Right lobe of liver (tissue), 6 donors: ENCODE data around the gene MID1. TPM values are rescaled to one million over a fixed set of nuclear protein-coding genes. Genes with fewer than 3 reads are reported as not detected.

Experiments
- ATAC-seq, 4 donors: fragments of 200-7000 bp; cut with Tn5 transposase; one replicate each; pipeline ENCODE4 v1.9.1; 2020; ENCODE audit warnings: mild to moderate bottlenecking in 4 of 4, moderate library complexity in 4 of 4
- DNase-seq, 3 donors: peaks; one replicate each; pipeline ENCODE4 v3.0.0-alpha.2; 2020
- H3K27ac ChIP-seq, 3 donors: fragments of 200-600 bp; one replicate each; pipeline ENCODE4 v1.8.0; 2022
- H3K27me3 ChIP-seq, 2 donors: fragments of 200-600 bp; one replicate each; pipeline ENCODE4 v1.8.0; 2022
- H3K36me3 ChIP-seq, 4 donors: fragments of 200-600 bp; sonication (generic) in 1 of 4; one replicate each; pipeline versions ENCODE4 v1.5.1 to v1.8.0; 2017 to 2022; ENCODE audit warnings: control low read depth in 1 of 4
- H3K4me1 ChIP-seq, 4 donors: fragments of 200-600 bp; sonication (generic) in 1 of 4; one replicate each; pipeline versions ENCODE4 v1.5.1 to v1.8.0; 2017 to 2022; ENCODE audit warnings: control low read depth in 1 of 4
- H3K4me3 ChIP-seq, 3 donors: fragments of 200-600 bp; one replicate each; pipeline ENCODE4 v1.8.0; 2022
- H3K9me3 ChIP-seq, 4 donors: fragments of 200-600 bp; sonication (generic) in 1 of 4; one replicate each; pipeline versions ENCODE4 v1.5.1 to v1.8.0; 2017 to 2022; ENCODE audit warnings: control low read depth in 1 of 4
- CTCF ChIP-seq, 4 donors: fragments of 200-600 bp in 3 of 4; fragments of 450-650 bp in 1 of 4; IDR thresholded peaks; one replicate each; pipeline versions ENCODE4 v1.5.1 to v1.8.0; 2016 to 2022; ENCODE audit warnings: antibody characterized with exemption in 4 of 4, mild to moderate bottlenecking in 2 of 4
- POLR2A ChIP-seq: fragments of 450-650 bp; IDR thresholded peaks from one replicate; pipeline ENCODE4 v1.6.1; 2017; ENCODE audit warnings: antibody characterized with exemption, mild to moderate bottlenecking
- WGBS: methylation state at CpG from one replicate; pipeline ENCODE4 v1.1.6; 2018; ENCODE audit warnings: low coverage, low lambda C conversion rate; ENCODE audit not compliant: insufficient coverage; ENCODE audit errors: missing lambda C conversion rate; 5-methylcytosine and 5-hydroxymethylcytosine counted together
- intact Hi-C, 2 donors: fragments of 100-400 bp; cut with DNase I; formaldehyde crosslinking; loops; one replicate each; pipeline versions ENCODE4 v1.11.2 to v1.14.1; 2022
- total RNA-seq, 6 experiments: library from RNA; depleted of rRNA in 2 of 6; stranded (reverse); fragments of >200 nt in 2 of 6; fragmentation: NEBNext Ultra II Directional in 3 of 6; extraction: Animal tissue kit (Norgen Biotek cat#: 25700) in 3 of 6; gene quantifications; one replicate each; pipeline versions ENCODE4 v1.1.0 to v1.2.4, GENCODE V29; 2016 to 2023
- donor health status: DM: no; HTN: yes; CAD: no.
- donor health status: DM: no; HTN: no; CAD: no.
- donor health status: DM: no; HTN: no; CAD: no.
- donor health status: DM: no; HTN: yes; CAD: no.
- donor health status: DM: no; HTN: yes; CAD: no.

MID1 gene
- total RNA-seq, 6 experiments from 2014 or later = 2.2 to 10.0 (median 4.6) TPM

- no peak for ATAC-seq
- WGBS = 61% methylated on average over 6 of the region's 7 CpGs
- no peak for DNase-seq
- no peaks in the 10 kb centered on the region for H3K36me3 ChIP-seq
- no peaks in the 10 kb centered on the region for H3K9me3 ChIP-seq
- H3K27me3 ChIP-seq = no peaks in the 10 kb centered on the region
- intact Hi-C loops = no loop called here
- H3K4me3 ChIP-seq = no peak overlapping the region
- H3K4me1 ChIP-seq = no peaks in the 10 kb centered on the region
- no peak for TF ChIP-seq CTCF (IDR thresholded peaks at IDR 0.05)
- no peak for TF ChIP-seq POLR2A
- no peak overlapping the region for H3K27ac ChIP-seq
These were observed 11.2 kb upstream of the MID1 start for GRCh38 chrX:10631416-10632145.

- ATAC-seq (no peak), DNase-seq (no peak)
- Histone ChIP-seq H3K27ac (no peak overlapping the region), H3K4me1 (no peaks in the 10 kb centered on the region), H3K9me3 (no peaks in the 10 kb centered on the region), H3K36me3 (no peaks in the 10 kb centered on the region), H3K4me3 (no peak overlapping the region), H3K27me3 (no peaks in the 10 kb centered on the region)
- TF ChIP-seq CTCF (IDR thresholded peaks at IDR 0.05) (no peak), POLR2A (no peak)
- intact Hi-C loops = no loop called here
- 39% methylated on average over 4 of the region's 4 CpGs for WGBS
These were observed 9.9 kb upstream of the MID1 start for GRCh38 chrX:10630320-10630719.

GRCh38 chrX:10629905-10630304, 9.5 kb upstream of the MID1 start:
- no peak overlapping the region for H3K4me3 ChIP-seq
- TF ChIP-seq CTCF (IDR thresholded peaks at IDR 0.05) (no peak), POLR2A (no peak)
- ATAC-seq (no peak), DNase-seq (no peak)
- no peaks in the 10 kb centered on the region for H3K27me3 ChIP-seq
- intact Hi-C loops = no loop called here
- 78% methylated on average over 3 of the region's 3 CpGs for WGBS
- no peaks in the 10 kb centered on the region for H3K36me3 ChIP-seq
- H3K4me1 ChIP-seq = no peaks in the 10 kb centered on the region
- H3K27ac ChIP-seq = no peak overlapping the region
- no peaks in the 10 kb centered on the region for H3K9me3 ChIP-seq

- 65% methylated on average over 3 of the region's 3 CpGs for WGBS
- H3K4me1 ChIP-seq = no peaks in the 10 kb centered on the region
- DNase-seq = no peak
- H3K4me3 ChIP-seq = no peak overlapping the region
- no peaks in the 10 kb centered on the region for H3K9me3 ChIP-seq
- intact Hi-C loops = no loop called here
- no peaks in the 10 kb centered on the region for H3K36me3 ChIP-seq
- no peak overlapping the region for H3K27ac ChIP-seq
- H3K27me3 ChIP-seq = no peaks in the 10 kb centered on the region
- ATAC-seq = no peak
- no peak for TF ChIP-seq POLR2A
- TF ChIP-seq CTCF (IDR thresholded peaks at IDR 0.05) = no peak
These were observed 8.5 kb upstream of the MID1 start for GRCh38 chrX:10628906-10629305.
